Astrocyte of the cerebellum (primary cell): ENCODE measurements around the gene GCSAM.

ENCODE experiments used
- DNase-seq: peaks from one replicate; pipeline ENCODE4 v3.0.0-alpha.2; 2011; ENCODE audit warnings: low read depth
- H3K4me3 ChIP-seq: 2 replicates; pipeline ENCODE4 v1.5.1; 2011; ENCODE audit warnings: mild to moderate bottlenecking, low read depth, low read length, moderate library complexity
- CTCF ChIP-seq: IDR thresholded peaks from 2 replicates; pipeline ENCODE4 v1.5.1; 2012; ENCODE audit warnings: low read length, low read depth, moderate library complexity, mild to moderate bottlenecking; ENCODE audit errors: missing control alignments
- in situ Hi-C: cut with HindIII; loops from 2 replicates; pipeline ENCODE4 v1.10.0; 2017; ENCODE audit warnings: low sequenced_read_pairs

GCSAM gene

GRCh38 chr3:112132975-112133448, at the start of gene GCSAM:
TSS of gene GCSAM (minus strand) at chr3:112133248. CDS start at chr3:112133120, 128 bp downstream.
- no peak for DNase-seq
- no peak for TF ChIP-seq CTCF
- in situ Hi-C loops: no loop called here
- no peak within 1 kb of the TSS for H3K4me3 ChIP-seq

GRCh38 chr3:112175646-112176045, 42.6 kb upstream of the GCSAM start:
- DNase-seq: no peak
- no peak overlapping the region for H3K4me3 ChIP-seq
- in situ Hi-C loops: no loop called here
- TF ChIP-seq CTCF: no peak

GRCh38 chr3:112175037-112175436, 42.0 kb upstream of the GCSAM start:
- in situ Hi-C loops: no loop called here
- no peak for TF ChIP-seq CTCF

GRCh38 chr3:112171144-112171543, 38.1 kb upstream of the GCSAM start:
- TF ChIP-seq CTCF: no peak
- no peak for DNase-seq
- H3K4me3 ChIP-seq: no peak overlapping the region
- in situ Hi-C loops: no loop called here

More at GRCh38 chr3:112175037-112175436, 42.0 kb upstream of the GCSAM start:
- DNase-seq: no peak
- no peak overlapping the region for H3K4me3 ChIP-seq

- no peak overlapping the region for H3K4me3 ChIP-seq
- DNase-seq: no peak
- in situ Hi-C loops: no loop called here
- no peak for TF ChIP-seq CTCF
Measured at GRCh38 chr3:112170046-112170445, 37.0 kb upstream of the GCSAM start.

- H3K4me3 ChIP-seq: no peak overlapping the region
- TF ChIP-seq CTCF: no peak
- no peak for DNase-seq
- in situ Hi-C loops: no loop called here
Measured at GRCh38 chr3:112167758-112168157, 34.7 kb upstream of the GCSAM start.

- in situ Hi-C loops: no loop called here
- H3K4me3 ChIP-seq: no peak overlapping the region
- DNase-seq: no peak
- TF ChIP-seq CTCF: no peak
Measured at GRCh38 chr3:112149136-112149535, 16.1 kb upstream of the GCSAM start.
